CD4-positive, alpha-beta T cell treated with Interleukin-15 for 1 hour (primary cell): ENCODE data around the gene NKAPD1.
"Not testable (repeated sequence)": the region's sequence is repeated elsewhere in the genome, so short reads cannot be mapped to it uniquely, and the experiment has no call there.

Experiments
- DNase-seq: peaks from one replicate; pipeline ENCODE4 v3.0.0-alpha.2; 2020

Gene NKAPD1, protein sequence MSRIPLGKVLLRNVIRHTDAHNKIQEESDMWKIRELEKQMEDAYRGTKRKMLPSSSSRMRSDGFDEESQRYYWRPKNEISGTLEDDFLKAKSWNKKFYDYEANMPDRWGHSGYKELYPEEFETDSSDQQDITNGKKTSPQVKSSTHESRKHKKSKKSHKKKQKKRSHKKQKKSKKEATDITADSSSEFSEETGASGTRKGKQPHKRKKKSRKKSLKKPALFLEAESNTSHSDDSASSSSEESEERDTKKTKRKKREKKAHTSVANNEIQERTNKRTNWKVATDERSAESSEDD

DNA sequence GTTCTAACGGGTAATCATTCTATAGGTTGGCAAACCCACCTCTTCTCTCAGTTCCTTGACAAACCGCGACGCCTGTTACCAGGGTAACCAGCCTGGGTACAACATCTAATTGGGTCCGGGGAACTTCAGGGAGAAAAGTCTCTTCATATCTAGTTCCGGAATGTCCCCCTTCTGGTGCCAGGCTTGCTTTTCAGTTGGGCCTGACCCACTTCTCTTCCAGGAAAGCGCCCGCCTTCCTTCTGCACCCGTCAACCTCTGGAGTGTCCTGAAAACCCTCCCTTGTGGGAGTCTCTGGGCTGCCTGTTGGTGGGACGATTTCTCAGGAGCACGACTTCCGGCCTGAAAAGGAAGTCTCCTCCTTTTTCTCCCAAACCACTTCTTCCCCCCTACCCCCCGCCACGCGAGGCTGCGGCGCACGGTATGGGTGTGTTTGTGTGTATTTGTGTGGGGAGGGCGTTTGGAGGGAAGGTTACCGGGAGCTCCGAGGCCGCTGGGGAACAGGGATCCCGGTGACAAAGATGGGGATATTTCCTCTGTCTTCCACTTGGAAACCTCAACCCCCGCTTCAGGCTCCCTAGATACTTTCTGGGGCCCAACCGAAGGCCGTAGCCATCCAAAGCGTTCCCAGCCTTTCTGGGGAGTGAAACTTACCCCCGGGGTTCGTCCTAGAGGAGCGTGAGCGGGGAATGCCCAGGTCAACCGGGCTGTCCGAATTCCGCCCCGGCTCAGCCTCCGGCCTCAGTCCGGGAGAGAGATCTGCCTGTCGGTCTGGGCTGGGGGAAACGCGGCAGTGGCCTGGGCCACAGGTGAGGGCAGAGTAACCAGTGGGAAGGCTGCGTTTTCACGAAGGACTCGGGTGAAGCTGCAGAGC lies at the start of gene NKAPD1, which contains the start of gene PIH1D2:
Gene NKAPD1 (plus strand): TSS at position 359 of the 871 bp plus-strand sequence. CDS start 1,276 bp downstream, outside the sequence.
Gene PIH1D2 (minus strand): TSS at position 77 of the 871 bp plus-strand sequence. CDS start 843 bp downstream, outside the sequence.
- peak; percentile 79 for DNase-seq

DNA sequence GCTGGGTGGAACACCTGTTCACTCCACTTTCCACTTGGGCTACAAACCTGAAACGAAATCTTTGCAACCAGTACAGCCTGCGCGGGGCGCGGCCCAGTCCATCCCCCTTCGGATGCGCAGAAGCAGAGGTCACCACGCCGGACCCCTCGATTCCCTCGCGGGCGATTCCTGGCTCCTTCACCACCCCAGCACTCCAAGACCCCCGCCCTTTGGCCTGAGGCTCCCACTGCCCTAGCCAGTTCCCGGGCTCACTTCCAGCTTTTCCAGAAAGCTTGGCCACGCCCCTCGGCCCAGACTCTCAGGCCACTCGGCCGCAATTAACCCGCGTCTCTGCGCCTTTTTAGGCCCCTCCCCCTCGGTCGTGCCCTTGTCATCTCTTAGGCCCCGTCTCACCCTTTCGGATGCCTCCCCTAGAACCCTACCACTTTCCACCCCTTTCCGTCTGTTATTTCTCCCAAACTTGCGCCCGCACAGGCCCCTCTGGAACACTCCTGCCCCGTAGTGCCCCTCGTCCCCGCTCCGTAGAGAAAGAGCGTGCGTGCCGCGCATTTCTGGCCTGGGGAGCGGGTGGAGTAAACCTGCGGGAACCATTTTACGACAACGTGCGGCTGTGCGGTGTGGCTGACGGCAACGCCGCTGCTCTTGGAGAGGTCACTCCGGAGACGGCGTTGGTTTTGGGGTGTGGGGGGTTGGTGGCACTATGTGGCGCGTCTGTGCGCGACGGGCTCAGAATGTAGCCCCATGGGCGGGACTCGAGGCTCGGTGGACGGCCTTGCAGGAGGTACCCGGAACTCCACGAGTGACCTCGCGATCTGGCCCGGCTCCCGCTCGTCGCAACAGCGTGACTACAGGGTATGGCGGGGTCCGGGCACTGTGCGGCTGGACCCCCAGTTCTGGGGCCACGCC lies 49.1 kb upstream of the NKAPD1 start, which contains the start of gene DLAT:
Gene DLAT (plus strand): TSS at position 636 of the 906 bp plus-strand sequence. CDS start 65 bp downstream, at position 701.
- peak; percentile 83 for DNase-seq

DNA sequence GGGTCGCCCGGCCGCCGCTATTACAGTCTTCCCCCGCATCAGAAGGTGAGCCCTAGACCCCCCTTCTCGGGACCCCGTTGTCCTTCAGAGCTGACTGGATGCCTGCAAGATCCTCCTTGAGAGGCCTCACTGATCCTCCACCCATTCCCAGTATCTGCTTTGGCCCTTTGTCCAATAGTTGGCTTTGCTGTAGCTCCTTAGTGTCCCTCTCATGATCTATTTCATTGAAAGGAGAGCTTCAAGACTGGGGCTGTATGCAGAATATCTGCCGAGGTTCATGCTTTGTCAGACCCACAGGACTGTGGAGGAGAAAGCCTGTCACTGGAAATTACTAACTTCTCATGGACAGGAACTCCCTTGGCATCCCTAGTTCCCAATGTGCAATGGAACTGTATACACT lies 48.4 kb upstream of the NKAPD1 start:
- DNase-seq, result no peak

DNA sequence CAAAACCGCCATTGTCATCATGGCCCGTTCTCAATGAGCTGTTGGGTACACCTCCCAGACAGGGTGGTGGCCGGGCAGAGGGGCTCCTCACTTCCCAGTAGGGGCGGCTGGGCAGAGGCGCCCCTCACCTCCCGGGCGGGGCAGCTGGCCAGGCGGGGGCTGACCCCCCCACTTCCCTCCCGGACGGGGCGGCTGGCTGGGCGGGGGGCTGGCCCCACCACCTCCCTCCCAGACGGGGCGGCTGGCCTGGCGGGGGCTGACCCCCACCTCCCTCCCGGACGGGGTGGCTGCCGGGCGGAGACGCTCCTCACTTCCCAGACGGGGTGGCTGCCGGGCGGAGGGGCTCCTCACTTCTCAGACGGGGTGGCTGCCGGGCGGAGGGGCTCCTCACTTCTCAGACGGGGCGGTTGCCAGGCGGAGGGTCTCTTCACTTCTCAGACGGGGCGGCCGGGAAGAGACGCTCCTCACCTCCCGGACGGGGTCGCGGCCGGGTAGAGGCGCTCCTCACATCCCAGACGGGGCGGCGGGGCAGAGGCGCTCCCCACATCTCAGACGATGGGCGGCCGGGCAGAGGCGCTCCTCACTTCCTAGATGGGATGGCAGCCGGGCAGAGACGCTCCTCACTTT lies 47.2 kb upstream of the NKAPD1 start:
- DNase-seq, result not testable (repeated sequence)

DNA sequence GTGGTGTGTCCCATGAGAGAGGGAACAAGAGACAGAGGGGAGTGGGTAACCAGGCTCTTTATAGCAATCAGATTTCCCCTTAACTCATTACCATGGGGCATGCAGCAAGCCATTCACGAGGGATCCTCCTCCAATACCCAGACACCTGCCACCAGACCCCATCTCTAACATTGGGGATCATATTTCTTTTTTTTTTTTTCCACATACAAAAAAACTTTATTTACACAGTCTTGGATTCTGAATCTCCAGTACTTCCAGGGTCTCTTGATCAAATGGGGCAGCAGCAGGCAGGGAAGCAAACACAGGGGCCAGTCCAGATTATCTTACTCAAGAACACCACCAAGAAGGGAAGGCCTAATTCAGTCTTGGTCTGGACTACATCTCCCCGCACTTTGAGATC lies 44.6 kb upstream of the NKAPD1 start:
- DNase-seq, result no peak

DNA sequence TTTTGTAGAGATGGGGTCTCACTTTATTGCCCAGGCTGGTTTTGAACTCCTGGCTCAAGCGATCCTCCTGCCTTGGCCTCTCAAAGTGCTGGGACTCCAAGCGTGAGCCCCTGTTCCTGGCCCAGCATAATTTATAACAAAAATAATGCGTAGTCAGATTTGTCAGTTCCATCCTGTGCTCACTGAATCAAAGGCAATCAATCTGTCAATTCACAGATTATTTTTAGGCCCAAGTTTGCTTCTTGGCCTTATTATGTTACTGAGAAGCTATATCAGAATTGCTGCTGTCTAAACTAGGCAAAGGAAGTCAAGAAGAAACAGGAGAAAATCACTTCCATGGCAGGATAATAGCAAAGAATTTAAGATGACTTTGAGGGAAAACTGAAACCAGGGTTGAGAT lies 40.2 kb upstream of the NKAPD1 start:
- DNase-seq, result no peak

DNA sequence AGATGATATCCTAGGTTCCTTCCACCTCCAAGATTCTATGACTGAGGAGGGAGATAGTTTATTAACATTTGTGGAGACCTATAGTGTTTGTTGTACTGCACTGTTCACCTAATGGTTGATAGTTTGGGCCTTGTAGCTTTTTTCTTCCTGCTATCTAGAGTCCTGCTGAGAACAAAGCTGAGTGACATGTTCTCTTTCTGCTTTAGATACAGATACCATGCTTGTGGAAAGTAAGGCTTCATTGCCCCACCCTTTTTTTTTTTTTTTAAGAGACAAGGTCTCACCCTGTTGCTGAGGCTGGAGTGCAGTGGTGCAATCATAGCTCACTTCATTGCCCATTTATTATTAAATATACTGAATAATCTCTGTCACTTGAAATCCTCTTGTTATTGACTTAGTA lies 36.6 kb upstream of the NKAPD1 start:
- no peak for DNase-seq

DNA sequence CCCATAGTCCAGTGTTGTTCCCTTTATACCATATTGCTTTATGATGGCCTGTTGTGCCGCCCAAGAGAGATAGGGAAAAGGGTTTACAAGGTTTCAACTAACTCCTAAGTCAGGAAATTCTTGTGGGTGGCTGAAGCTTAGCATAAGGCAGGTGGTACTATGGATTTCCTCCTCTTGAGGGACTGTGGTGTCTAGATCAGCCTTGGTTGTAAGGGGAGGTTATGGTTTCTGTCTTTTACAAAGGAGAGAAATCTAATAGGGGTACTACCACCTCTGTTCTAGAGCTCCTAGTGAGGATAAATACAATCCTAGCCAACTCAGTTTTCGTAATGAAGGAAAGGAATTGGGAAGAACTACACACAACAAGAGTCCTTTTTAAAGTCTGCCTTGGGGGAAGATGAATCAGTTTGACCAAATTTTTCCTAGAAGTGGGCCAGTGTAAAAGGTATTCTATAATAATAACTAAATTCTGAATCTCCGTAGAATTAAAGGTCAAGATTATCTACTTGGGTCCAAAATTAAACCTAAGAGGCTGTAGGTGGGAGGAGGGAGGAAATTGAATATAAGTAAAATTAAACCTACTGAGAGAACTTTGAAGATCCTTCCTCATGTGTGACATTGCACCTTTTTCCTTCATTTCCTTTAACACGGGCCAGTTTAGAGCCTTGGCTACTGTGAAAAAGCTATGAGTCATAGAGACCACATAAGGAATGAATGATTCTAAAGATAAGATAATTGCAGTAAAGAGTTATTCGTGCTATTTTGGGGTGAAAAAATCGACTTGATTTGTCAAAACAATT lies 31.7 kb upstream of the NKAPD1 start:
- no peak for DNase-seq

DNA sequence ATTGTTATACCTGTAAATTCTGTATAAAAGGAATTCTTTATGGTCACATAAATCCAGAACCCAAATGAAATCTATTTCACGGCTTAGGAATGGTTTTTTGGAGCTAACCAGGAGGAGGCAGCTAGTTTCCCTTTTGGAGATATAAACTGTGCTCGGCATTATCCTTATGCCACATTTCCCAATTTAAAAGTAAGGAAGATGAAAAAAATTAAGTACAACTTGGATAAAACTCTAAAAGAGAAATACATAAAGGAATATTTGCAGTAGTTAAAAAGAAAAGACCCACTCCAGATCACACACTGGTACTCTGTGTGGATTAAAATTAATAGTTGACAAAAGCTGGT lies 31.2 kb upstream of the NKAPD1 start:
- DNase-seq, result no peak

DNA sequence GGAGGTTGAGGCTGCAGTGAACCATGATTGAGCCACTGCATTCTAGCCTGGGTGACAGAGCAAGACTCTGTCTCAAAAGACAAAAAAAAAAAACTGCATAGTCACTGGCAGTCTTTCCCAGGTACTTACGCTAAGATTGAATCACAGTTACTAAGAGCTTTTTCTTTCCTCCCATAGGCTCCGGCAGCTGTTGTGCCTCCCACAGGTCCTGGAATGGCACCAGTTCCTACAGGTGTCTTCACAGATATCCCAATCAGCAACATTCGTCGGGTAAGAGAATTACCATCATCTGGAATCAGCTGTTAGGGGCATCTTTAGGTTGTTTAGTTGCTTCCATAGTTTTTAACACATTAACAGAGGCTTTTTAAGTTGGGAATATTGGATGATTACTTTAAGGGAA lies 29.1 kb upstream of the NKAPD1 start:
- no peak for DNase-seq

DNA sequence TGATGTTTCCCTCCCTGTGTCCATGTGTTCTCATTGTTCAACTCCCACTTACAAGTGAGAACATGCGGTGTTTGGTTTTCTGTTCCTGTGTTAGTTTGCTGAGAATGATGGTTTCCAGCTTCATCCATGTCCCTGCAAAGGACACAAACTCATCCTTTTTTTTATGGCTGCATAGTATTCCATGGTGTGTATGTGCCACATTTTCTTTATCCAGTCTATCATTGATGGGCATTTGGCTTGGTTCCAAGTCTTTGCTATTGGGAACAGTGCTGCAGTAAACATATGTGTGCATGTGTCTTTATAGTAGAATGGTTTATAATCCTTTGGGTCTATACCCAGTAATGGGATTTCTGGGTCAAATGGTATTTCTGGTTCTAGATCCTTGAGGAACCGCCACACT lies 27.5 kb upstream of the NKAPD1 start:
- DNase-seq, result not testable (repeated sequence)

DNA sequence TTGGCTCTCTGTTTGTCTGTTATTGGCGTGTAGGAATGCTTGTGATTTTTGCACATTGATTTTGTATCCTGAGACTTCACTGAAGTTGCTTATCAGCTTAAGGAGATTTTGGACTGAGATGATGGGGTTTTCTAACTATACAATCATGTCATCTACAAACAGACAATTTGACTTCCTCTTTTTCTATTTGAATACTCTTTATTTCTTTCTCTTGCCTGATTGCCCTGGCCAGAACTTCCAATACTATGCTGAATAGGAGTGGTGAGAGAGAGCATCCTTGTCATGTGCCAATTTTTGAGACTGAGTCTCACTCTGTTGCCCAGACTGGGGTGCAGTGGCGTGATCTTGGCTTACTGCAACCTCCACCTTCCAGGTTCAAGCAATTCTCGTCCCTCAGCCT lies 25.8 kb upstream of the NKAPD1 start:
- not testable (repeated sequence) for DNase-seq

DNA sequence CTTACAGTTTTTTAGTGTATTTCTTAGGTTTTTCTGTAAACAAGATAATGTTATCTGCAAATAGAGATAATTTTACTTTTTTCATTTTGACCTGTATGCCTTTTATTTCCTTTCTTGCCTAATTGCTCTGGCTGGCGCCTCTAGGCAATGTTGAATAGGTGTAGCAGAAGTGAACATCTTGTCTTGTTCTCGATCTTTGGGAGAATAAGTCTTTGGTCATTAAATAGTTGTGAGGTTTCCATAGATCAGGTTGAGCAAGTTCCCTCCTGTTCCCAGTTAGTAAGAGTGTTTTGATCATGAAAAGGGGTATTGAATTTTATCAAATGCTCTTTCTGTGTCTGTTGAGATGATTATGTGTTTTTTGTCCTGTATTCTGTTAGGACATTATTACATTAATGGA lies 24.3 kb upstream of the NKAPD1 start:
- DNase-seq, result no peak

DNA sequence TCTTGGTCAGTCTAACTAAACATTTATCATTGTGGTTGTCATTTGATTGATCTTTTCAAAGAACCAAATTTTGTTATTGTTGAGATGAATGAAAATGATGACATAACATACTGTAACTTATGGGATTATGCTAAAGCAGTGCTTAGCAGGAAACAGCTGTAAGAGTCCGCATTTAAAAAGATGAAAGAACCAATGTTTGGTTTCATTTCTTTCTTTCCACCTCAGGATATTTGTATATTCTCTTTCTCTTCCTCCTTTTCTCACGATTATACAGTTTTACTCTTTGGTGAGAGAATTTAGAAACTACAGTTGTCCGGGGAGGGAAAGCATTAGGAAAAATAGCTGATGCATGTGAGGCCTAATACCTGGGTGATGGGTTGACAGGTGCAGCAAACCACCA lies 23.4 kb upstream of the NKAPD1 start:
- DNase-seq, result no peak

DNA sequence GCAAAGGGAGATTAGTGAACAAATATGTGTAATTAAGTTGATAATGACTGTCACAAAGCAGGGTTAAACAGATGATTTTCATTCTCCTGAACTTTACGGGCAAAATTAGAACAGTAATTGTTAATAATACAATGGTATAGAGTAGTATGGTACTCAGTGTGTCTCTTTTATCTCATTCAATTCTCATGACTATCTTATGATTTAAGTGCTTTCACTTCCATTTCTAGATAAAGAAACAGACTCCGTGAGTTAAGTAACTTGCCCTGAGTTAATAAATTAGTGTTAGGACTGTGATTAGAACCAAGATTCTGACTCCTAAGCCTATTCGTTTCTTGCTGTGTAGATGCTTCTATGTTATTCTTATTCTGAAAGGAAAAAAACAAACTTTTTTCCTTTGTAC lies 22.3 kb upstream of the NKAPD1 start:
- DNase-seq, result no peak

DNA sequence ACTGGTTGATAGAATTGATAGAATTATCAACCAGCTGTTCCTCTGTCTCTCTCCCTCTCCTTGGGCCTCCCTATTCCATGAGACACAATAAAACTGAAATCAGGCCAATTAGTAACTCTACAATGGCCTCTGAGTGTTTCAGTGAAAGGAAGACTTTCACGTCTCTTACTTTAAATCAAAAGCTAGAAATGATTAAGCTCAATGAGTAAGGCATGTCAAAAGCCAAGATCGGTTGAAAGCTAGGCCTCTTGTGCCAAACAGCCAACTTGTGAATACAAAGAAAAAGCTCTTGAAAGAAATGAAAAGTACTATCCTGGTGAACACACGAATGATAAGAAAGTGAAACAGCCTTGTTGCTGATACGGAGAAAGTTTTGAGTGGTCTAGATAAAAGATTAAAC lies 16.9 kb upstream of the NKAPD1 start:
- no peak for DNase-seq

DNA sequence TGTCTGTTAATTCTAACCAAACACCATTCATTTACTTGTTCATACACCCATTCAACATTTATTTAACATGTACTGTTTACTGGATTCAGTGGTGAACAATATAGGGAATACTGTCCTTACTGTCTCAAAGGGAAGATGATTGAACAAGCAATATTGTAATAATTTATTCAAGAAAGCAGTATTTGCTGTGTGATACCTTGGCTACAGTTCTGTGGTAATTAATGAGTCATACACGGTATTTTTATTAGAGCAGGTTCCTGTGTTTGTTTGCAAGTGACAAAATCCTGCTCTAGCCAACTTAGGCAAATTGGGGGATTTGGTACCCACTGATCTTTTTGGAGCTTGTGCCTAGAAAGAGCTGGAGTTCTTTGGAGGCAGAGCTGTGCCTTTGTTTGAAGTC lies 16.0 kb upstream of the NKAPD1 start:
- DNase-seq, result no peak

DNA sequence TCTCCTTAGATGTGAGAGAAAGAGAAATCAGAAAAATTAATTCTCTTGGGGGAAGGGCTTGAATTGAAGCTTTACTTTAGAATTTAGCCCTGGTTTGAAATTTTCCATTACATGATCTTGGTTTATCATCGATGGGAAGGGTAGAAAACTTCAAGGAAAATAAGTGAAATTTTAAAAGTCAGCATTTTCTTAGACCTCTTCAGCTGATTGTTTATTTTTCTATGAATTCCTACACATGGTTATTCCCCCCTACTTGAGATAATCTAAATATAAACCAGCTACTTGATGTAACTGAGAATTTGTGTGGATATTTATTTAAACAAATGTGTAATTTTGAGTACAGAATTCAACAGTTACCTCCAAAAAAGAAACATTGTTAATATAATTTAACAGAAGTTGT lies 11.2 kb upstream of the NKAPD1 start:
- no peak for DNase-seq

DNA sequence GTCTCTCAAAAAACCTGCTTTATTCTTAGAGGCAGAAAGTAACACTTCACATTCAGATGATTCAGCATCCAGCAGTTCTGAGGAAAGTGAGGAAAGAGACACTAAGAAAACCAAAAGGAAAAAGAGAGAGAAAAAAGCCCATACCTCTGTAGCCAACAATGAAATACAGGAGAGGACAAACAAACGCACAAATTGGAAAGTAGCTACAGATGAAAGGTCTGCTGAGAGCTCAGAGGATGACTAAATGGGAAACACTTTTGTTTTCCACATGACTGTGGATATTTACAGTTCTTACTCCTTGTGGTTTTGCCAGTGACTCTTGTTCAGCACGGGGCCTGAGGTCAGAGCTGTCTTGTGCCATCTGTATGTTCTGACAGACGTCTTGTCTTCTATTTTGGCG lies 8.6 kb downstream of the NKAPD1 start:
- no peak for DNase-seq

DNA sequence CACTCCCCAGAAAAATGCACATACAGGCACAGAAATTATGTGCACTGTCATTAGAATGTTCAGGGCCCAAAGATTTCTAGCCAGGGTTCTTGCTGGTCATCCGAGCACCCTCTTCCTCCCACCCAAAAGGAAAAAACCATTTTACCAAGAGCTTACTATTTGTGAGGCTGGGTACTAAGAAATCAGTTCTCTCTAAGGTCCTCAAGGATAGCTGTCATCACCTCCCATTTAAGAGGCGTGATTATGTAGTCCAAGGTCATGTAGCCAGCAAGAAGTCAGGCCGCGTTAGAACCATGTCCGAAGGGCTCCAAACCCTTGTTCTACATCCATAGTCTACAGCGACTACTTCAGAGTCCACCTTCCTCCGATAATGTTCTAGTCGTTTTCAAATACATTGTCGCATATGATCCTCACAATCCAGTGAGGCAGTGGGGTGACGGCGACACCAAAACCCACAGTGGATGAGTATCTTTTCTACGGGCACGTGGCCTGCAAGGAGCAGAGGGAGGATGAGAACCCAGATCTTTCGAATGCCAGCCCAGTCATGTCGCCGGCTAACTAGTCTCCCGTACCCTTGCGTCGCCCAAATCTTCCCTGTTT lies 11.8 kb downstream of the NKAPD1 start:
- no peak for DNase-seq
